GM19351 (cell line): ENCODE results near the gene SLC6A18.

Source experiments
- ATAC-seq: cut with Tn5 transposase; IDR thresholded peaks from one replicate; pipeline ENCODE4 v1.9.1; 2021; ENCODE audit warnings: mild to moderate bottlenecking, moderate library complexity; ENCODE audit not compliant: unreplicated experiment

SLC6A18 gene

GRCh38 chr5:1214163-1214935, 10.8 kb upstream of the SLC6A18 start:
- no peak for ATAC-seq

DNA sequence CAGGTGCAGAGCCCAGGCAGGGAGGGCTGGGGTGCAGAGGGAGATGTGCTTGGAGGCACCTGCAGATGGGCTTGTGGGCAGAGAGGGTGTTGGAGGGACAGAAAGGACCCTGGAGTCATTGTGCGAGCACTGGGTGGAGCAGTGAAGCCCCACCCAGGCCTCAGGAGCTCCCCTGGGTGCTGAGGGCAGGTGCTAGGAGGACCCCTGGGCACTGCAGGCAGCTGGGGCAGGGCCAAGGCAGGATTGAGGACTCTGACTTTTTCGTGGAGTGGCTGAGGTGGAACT, 10.3 kb upstream of the SLC6A18 start:
- no peak for ATAC-seq

DNA sequence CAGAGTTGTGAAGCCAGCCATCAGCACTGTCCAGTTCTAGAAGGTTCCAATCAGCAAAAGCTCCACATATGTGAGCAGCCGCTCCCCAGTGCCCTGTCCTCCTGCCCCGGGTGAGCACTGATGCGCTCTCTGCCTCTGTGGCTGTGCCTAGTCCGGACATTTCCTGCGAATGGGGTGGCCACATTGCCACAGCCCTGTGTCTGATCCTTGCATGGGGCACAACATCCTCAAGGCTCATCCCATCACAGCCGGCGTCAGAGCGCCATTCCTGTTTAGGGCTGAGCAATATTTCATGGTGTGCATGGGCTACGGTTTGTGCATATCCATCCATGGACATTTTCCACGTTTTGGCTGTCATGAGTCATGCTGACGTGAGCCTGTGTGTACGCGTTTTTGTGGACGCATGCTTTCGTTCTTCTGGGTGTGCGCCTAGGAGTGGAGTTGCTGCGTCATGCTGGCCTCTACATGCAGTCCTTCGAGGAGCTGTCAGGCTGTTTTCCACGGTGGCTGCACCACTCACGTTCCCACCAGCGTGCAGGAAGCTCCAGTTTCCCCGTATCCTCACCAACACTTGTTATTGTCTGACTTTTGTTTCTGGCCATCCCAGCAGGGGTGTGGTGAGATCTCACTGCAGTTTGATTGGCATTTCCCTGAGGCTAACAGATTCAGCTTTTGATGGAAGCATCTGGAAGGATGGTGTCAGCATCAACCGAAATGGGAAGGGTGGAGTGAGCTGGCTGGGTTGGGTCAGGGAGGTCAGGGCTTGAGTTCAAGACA, 9.7 kb upstream of the SLC6A18 start:
- ATAC-seq, result no peak

GRCh38 chr5:1216211-1216917, 8.8 kb upstream of the SLC6A18 start:
- ATAC-seq, result no peak

DNA sequence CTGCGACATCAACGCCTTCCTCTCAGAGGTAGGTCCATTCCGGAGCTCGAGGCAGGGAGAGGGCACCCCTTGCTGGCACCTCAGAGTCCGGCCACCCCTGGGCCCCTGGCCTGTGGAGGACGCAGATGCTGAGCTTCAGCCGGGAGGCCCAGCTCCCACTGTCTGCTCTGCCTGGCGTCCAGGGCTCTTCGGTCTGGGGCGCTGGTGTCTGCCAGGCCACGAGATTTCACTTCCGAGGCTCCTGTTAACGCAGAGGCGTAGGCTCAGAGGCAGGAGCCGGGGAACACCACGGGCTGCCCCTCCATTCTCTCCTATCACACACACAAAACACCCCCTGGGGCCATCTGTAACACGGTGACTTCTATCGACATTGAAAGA, 8.3 kb upstream of the SLC6A18 start:
- ATAC-seq, result no peak

DNA sequence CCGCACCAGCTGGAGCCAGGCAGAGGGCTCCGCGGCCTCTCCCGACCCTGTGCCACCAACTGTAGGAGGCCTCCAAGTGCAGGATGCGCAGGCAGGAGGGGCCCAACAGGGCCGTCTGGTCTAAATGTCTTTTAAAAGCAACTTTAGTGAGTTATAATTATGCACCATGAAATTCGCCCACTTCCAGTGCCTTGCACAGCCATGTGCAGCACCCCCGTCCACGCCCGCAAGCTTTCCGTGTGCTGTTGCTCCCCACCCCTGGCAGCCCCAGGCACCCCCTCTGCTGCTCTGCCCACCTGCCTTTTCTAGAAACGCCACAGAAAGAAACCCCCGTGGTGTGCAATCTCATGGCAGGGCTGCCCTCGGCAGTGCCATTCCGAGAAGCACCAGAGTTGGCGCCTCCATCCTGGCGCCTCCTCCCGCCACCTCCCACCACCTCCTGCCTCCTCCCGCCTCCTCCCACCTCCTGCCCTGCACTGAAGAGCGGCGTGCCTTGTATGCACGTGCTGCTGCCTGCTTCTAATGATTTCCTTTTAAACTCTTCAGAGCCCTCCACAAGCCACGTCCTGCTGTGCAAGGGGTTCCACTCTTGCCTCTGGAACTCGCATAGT, 7.5 kb upstream of the SLC6A18 start:
- no peak for ATAC-seq

- ATAC-seq, result no peak
Observed at GRCh38 chr5:1218351-1219080, 6.7 kb upstream of the SLC6A18 start.

GRCh38 chr5:1219098-1219767, 5.9 kb upstream of the SLC6A18 start:
- no peak for ATAC-seq

- no peak for ATAC-seq
Observed at GRCh38 chr5:1219768-1220100, 5.4 kb upstream of the SLC6A18 start.

- ATAC-seq, result no peak
Observed at GRCh38 chr5:1220351-1220750, 4.8 kb upstream of the SLC6A18 start.

DNA sequence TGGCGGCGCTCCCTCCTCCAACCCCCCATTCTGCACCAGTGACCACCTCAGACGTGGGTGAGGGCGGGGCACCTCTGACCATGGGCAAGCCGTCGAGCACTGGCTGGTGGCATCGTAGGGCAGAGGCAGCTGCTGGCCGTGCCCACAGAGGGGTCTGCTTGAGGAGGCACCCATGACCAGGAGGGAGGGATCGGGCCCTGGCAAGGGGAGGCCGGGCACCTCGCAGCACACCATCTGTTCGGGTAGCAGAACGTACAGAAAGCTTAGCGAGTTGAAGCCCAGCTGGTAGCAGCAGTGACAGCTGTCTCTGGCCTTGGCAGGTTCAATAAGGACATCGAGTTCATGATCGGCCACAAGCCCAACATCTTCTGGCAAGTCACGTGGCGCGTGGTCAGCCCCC, 4.3 kb upstream of the SLC6A18 start:
- ATAC-seq, result no peak

GRCh38 chr5:1221721-1222120, 3.5 kb upstream of the SLC6A18 start:
- ATAC-seq, result no peak

DNA sequence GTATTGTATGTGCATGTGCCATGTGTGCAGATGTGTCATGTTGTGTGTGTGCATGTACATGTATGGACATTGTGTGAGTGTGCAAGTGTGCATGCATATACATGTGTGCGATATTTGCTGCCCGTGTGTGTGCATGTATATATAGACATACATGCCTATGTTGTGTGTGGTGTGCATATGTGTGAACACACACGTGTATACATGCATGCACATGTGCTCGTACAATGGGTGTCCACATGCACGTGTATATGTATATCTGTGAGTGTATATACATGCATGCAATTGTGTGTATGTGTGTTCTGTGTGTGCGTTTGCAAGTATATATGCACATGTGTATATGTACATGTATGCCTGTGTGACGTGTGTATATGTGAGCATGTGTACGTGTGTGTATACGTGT, 3.0 kb upstream of the SLC6A18 start:
- no peak for ATAC-seq

GRCh38 chr5:1222621-1223277, 2.4 kb upstream of the SLC6A18 start:
- ATAC-seq, result no peak

DNA sequence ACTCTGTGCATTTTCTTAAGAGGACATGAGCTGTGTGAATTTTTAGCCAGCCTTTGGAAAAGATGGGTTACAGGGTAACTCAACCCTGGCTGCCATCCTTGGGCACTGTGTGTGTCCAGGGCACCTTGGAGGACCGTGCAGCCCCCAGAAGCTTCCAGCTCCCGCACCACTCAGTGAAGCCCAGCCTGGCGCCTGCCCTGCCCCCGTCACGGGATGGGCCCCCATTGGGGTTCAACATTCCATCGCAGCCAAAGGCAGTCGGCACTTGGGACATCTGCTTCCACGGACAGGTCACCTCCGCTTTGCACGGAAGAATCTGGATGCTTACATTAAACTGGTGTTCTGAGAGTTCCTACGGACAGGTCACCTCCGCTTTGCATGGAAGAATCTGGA, 1.9 kb upstream of the SLC6A18 start:
- no peak for ATAC-seq

- ATAC-seq, result no peak
Observed at GRCh38 chr5:1224631-1225030, 550 bp upstream of the SLC6A18 start.

- ATAC-seq, result no peak
Observed at GRCh38 chr5:1226231-1226630, 1.1 kb downstream of the SLC6A18 start.

DNA sequence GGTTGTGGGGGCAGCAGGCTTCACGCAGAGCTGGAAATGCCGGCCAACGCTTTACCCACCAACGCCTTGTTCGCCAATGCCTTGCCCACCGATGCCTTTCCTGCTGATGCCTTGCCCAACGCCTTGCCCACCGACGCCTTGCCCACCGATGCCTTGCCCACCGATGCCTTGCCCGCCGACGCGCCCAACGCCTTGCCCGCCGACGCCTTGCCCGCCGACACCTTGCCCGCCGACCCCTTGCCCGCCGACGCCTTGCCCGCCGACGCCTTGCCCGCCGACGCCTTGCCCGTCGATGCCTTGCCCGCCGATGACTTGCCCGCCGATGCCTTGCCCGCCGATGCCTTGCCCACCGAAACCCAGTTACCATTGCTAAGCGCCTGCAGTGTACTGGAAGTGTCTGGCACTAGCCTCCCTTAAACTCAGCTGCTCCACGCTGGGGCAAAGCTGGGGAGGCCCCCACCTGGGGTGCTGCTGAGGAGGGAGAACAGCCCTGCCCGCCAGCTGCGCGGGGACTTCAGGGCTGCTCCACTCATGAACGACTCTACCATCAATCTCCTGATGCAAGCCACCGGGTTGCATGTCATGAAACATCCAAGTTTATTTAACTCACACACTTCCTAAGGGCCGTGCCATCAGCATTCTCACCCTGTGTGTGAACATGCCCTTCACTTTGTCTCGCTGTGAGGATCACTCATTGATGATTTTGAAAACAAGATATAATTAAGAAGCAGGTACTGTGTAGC, 1.8 kb downstream of the SLC6A18 start:
- no peak for ATAC-seq

- ATAC-seq, result no peak
Observed at GRCh38 chr5:1227667-1228066, 2.5 kb downstream of the SLC6A18 start.
